ENCODE measurements around the gene CHD8. TPM values are rescaled to one million over a fixed set of nuclear protein-coding genes. Genes with fewer than 3 reads are reported as not detected.
A peak's percentile ranks its signal among the peaks of the same experiment; 100 is the strongest.
"Not testable (repeated sequence)": the region's sequence is repeated elsewhere in the genome, so short reads cannot be mapped to it uniquely, and the experiment has no call there.

The CHD8 gene
- total RNA-seq, 1 experiment from 2014 or later = 93.1 TPM

DNA sequence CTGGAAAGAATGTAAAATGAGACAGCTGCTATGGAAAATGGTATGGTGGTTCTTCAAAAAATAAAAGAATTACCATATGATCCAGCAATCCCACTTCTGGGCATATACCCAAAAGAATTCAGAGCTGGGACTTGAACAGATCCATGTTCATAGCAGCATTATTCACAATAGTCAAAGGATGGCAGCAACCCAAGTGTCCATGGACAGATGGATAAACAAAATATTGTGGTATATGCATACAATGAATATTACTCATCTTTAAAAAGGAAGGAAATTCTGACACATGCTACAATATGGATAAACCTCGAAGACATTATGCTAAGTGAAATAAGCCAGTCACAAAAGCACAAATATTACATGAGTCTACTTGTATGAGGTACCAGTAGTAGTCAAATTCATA, 11.7 kb upstream of the CHD8 start:
- Mint-ChIP-seq H3K4me1 (ENCODE audit: low read depth, unreplicated experiment) (no peaks in the 10 kb centered on the region), H3K9me3 (ENCODE audit: low read depth, unreplicated experiment) (no peaks in the 10 kb centered on the region), H3K27ac (ENCODE audit: unreplicated experiment) (no peak overlapping the region), H3K36me3 (ENCODE audit: insufficient read depth, unreplicated experiment) (peaks cover 6% of the 10 kb centered on the region), H3K27me3 (ENCODE audit: unreplicated experiment) (no peaks in the 10 kb centered on the region), H3K4me3 (ENCODE audit: low read depth, unreplicated experiment) (no peak overlapping the region)
- CTCF ChIA-PET = no interaction called here
- TF ChIP-seq, protein P1, sequence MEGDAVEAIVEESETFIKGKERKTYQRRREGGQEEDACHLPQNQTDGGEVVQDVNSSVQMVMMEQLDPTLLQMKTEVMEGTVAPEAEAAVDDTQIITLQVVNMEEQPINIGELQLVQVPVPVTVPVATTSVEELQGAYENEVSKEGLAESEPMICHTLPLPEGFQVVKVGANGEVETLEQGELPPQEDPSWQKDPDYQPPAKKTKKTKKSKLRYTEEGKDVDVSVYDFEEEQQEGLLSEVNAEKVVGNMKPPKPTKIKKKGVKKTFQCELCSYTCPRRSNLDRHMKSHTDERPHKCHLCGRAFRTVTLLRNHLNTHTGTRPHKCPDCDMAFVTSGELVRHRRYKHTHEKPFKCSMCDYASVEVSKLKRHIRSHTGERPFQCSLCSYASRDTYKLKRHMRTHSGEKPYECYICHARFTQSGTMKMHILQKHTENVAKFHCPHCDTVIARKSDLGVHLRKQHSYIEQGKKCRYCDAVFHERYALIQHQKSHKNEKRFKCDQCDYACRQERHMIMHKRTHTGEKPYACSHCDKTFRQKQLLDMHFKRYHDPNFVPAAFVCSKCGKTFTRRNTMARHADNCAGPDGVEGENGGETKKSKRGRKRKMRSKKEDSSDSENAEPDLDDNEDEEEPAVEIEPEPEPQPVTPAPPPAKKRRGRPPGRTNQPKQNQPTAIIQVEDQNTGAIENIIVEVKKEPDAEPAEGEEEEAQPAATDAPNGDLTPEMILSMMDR (IDR thresholded peaks at IDR 0.05; ENCODE audit: unreplicated experiment) = no peak
- BruUV-seq (replicated peaks) = no TSS peak
- intact Hi-C loops (cut with micrococcal nuclease; ENCODE audit: unreplicated experiment) = no loop called here
- no peak for DNase-seq

DNA sequence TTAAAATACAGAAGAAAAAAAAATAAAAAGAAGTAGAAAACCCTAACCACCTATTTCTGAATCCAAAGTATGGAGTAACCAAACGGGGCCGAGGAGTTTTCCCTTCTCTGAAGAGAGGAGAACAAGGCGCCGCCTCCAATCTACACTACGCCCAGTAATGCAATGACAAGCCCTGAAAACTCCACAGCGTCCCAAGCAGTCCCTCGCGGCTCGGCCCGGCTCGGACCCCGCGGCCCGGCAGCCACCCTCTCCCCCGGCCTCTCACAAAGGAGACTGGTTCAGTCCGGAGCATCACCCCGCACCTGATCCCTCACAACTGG, 371 bp downstream of the CHD8 start:
- Mint-ChIP-seq H3K4me1 (ENCODE audit: low read depth, unreplicated experiment) (peaks cover 23% of the 10 kb centered on the region), H3K27me3 (ENCODE audit: unreplicated experiment) (no peaks in the 10 kb centered on the region), H3K36me3 (ENCODE audit: insufficient read depth, unreplicated experiment) (peaks cover 28% of the 10 kb centered on the region), H3K27ac (ENCODE audit: unreplicated experiment) (peak overlapping the region; percentile 83), H3K9me3 (ENCODE audit: low read depth, unreplicated experiment) (no peaks in the 10 kb centered on the region), H3K4me3 (ENCODE audit: low read depth, unreplicated experiment) (peak overlapping the region; percentile 86)
- CTCF ChIA-PET = interaction anchor here (1.4 to 2.4 kb wide), 4 partner anchors 18 to 102 kb away, joined by 5 to 31 read pairs (median 9); partner anchors contain the start of genes METTL3, RAB2B and TOX4
- no TSS peak for BruUV-seq (replicated peaks)
- TF ChIP-seq, protein P1 (IDR thresholded peaks at IDR 0.05; ENCODE audit: unreplicated experiment) = no peak
- intact Hi-C loops (cut with micrococcal nuclease; ENCODE audit: unreplicated experiment) = no loop called here
- DNase-seq = no peak

DNA sequence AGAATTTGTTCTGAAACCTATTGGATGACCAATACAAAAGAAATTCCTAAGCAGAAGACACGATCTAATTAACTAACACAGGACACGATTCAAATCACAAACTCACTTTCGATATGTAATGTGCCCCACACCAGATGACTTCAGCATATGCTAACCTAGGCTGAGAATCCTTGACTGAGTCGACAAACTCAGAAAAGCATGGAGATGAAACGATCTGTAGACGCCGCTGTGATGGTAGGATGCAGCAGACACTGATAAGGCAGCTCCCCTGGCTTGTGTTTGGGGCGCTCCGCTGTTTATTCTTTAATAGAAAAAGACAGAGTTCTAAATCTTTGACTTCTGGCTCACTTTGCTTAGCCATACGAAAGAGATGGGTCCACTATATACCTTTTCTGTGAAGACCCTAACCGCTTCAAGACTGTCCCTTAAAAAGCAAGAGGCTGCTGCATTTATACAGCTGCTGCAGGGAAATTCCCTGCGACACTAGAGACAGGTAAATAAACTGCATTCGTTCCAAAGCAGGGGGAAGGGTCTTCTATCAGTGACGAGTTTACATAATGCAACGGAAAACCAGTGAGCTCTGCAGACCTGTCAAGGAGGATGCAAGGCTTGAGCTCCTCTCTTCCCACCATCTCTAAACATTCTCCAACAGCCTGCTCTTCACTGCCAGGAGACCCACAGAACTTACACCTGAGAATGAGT, 929 bp downstream of the CHD8 start:
- CTCF ChIA-PET = interaction anchor here (1.4 to 2.4 kb wide), 4 partner anchors 18 to 102 kb away, joined by 5 to 31 read pairs (median 9); partner anchors contain the start of genes METTL3, RAB2B and TOX4
- H3K4me3 Mint-ChIP-seq (ENCODE audit: low read depth, unreplicated experiment) = peak overlapping the region; percentile 86
- DNase-seq = no peak
- peak overlapping the region; percentile 83 for H3K27ac Mint-ChIP-seq (ENCODE audit: unreplicated experiment)
- no peaks in the 10 kb centered on the region for H3K27me3 Mint-ChIP-seq (ENCODE audit: unreplicated experiment)
- H3K9me3 Mint-ChIP-seq (ENCODE audit: low read depth, unreplicated experiment) = no peaks in the 10 kb centered on the region
- H3K4me1 Mint-ChIP-seq (ENCODE audit: low read depth, unreplicated experiment) = peaks cover 23% of the 10 kb centered on the region
- H3K36me3 Mint-ChIP-seq (ENCODE audit: insufficient read depth, unreplicated experiment) = peaks cover 28% of the 10 kb centered on the region
- intact Hi-C loops (cut with micrococcal nuclease; ENCODE audit: unreplicated experiment) = no loop called here
- BruUV-seq (replicated peaks) = TSS peak; percentile 50
- TF ChIP-seq, protein P1 (IDR thresholded peaks at IDR 0.05; ENCODE audit: unreplicated experiment) = no peak

GRCh38 chr14:21449899-21450216, 6.1 kb downstream of the CHD8 start:
- no peak for DNase-seq
- Mint-ChIP-seq H3K36me3 (ENCODE audit: insufficient read depth, unreplicated experiment) (peaks cover 14% of the 10 kb centered on the region), H3K4me3 (ENCODE audit: low read depth, unreplicated experiment) (no peak overlapping the region), H3K27ac (ENCODE audit: unreplicated experiment) (no peak overlapping the region), H3K9me3 (ENCODE audit: low read depth, unreplicated experiment) (no peaks in the 10 kb centered on the region), H3K4me1 (ENCODE audit: low read depth, unreplicated experiment) (peaks cover 22% of the 10 kb centered on the region), H3K27me3 (ENCODE audit: unreplicated experiment) (no peaks in the 10 kb centered on the region)
- BruUV-seq (replicated peaks) = no TSS peak
- TF ChIP-seq, protein P1 (IDR thresholded peaks at IDR 0.05; ENCODE audit: unreplicated experiment) = no peak
- intact Hi-C loops (cut with micrococcal nuclease; ENCODE audit: unreplicated experiment) = no loop called here
- CTCF ChIA-PET = no interaction called here

DNA sequence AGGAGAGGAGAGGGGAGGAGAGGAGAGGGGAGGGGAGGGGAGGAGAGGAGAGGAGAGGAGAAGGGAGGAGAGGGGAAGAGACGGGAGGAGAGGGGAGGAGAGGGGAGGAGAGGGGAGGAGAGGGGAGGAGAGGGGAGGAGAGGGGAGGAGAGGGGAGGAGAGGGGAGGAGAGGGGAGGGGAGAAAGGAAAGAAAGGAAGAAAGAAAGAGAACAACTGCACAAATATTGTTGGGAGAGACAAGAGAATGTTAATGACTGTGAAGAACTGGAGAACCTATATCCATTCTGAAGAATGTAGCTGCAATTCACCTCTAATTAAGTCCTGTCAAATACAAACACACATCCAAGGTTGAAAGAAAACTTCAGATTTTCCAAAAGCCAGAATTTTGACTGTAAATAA, 13.3 kb downstream of the CHD8 start:
- DNase-seq; H3K27me3 Mint-ChIP-seq (ENCODE audit: unreplicated experiment); H3K4me3 Mint-ChIP-seq (ENCODE audit: low read depth, unreplicated experiment); H3K4me1 Mint-ChIP-seq (ENCODE audit: low read depth, unreplicated experiment); BruUV-seq (replicated peaks); H3K9me3 Mint-ChIP-seq (ENCODE audit: low read depth, unreplicated experiment); intact Hi-C loops (cut with micrococcal nuclease; ENCODE audit: unreplicated experiment); H3K27ac Mint-ChIP-seq (ENCODE audit: unreplicated experiment); CTCF ChIA-PET: not testable (repeated sequence)
- peaks cover 13% of the 10 kb centered on the region for H3K36me3 Mint-ChIP-seq (ENCODE audit: insufficient read depth, unreplicated experiment)

Data from Calu3 (cell line).